Endometrial microvascular endothelial cells (primary cell): ENCODE measurements around the gene EFCAB7. TPM values are rescaled to one million over a fixed set of nuclear protein-coding genes. Genes with fewer than 3 reads are reported as not detected.

ENCODE experiments used
- total RNA-seq: library from RNA; depleted of rRNA; stranded (reverse); fragments of >200 nt; gene quantifications from one replicate; pipeline ENCODE4 v1.2.3, GENCODE V29; 2015; ENCODE audit errors: inconsistent ontology term

Gene EFCAB7
- total RNA-seq, 1 donor from 2014 or later, result 4.7 TPM

Other genes starting within 250 kb of the EFCAB7 start
- gene FOXD3, start 201.0 kb upstream of the EFCAB7 start, total RNA-seq, result not detected
- gene ALG6, start 155.9 kb upstream of the EFCAB7 start, total RNA-seq, result 19.7 TPM
- gene ITGB3BP, start 300 bp upstream of the EFCAB7 start, total RNA-seq, result 28.8 TPM
- 46.3 TPM for gene PGM1, start 69.9 kb downstream of the EFCAB7 start, total RNA-seq